Measurements from ENCODE around the gene ACTL8. TPM values are rescaled to one million over a fixed set of nuclear protein-coding genes. Genes with fewer than 3 reads are reported as not detected.

Gene ACTL8
- total RNA-seq, 3 donors from 2014 or later (not counting 1 experiment from before 2014, with no cell fraction given), result not detected

DNA sequence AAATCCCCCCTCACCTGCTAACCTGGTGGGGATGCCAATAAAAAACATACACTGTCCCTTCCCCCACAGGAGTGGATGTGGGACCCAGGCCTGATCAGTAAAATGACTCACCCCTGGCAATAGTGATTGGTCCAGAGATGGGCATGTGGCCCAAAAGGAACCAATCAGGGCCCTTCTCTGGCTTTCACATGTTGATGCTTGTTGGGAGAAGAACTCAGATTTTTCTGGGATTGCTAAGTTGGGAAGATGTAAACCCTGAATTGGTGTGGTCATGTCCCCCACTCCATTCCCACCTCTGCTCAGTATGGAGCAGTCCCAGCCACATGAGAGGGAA, 43.6 kb upstream of the ACTL8 start:
- Mint-ChIP-seq H3K27ac (no peak overlapping the region), H3K9me3 (no peaks in the 10 kb centered on the region), H3K4me3 (no peak overlapping the region), H3K4me1 (no peaks in the 10 kb centered on the region), H3K36me3 (no peaks in the 10 kb centered on the region), H3K27me3 (ENCODE audit: low read depth in 2 of 2) (peaks cover 0 to 6% of the 10 kb centered on the region in 2 donors)
- intact Hi-C loops (cut with micrococcal nuclease), result no loop called here
- Histone ChIP-seq H3K4me3 (ENCODE audit: low read length) (no peak overlapping the region), H3K9me3 (ENCODE audit: control insufficient read depth, insufficient read depth, low read length) (no peaks in the 10 kb centered on the region), H3K27me3 (ENCODE audit: control insufficient read depth, insufficient read depth, low read length) (no peaks in the 10 kb centered on the region), H3K4me1 (ENCODE audit: control insufficient read depth, insufficient read depth, low read length) (no peaks in the 10 kb centered on the region), H3K36me3 (ENCODE audit: control insufficient read depth, insufficient read depth, low read length) (no peaks in the 10 kb centered on the region), H3K27ac (ENCODE audit: low read length) (no peak overlapping the region)
- ATAC-seq (no peak), DNase-seq (no peak)
- TF ChIP-seq, protein P1, sequence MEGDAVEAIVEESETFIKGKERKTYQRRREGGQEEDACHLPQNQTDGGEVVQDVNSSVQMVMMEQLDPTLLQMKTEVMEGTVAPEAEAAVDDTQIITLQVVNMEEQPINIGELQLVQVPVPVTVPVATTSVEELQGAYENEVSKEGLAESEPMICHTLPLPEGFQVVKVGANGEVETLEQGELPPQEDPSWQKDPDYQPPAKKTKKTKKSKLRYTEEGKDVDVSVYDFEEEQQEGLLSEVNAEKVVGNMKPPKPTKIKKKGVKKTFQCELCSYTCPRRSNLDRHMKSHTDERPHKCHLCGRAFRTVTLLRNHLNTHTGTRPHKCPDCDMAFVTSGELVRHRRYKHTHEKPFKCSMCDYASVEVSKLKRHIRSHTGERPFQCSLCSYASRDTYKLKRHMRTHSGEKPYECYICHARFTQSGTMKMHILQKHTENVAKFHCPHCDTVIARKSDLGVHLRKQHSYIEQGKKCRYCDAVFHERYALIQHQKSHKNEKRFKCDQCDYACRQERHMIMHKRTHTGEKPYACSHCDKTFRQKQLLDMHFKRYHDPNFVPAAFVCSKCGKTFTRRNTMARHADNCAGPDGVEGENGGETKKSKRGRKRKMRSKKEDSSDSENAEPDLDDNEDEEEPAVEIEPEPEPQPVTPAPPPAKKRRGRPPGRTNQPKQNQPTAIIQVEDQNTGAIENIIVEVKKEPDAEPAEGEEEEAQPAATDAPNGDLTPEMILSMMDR (IDR thresholded peaks at IDR 0.05), result no peak

DNA sequence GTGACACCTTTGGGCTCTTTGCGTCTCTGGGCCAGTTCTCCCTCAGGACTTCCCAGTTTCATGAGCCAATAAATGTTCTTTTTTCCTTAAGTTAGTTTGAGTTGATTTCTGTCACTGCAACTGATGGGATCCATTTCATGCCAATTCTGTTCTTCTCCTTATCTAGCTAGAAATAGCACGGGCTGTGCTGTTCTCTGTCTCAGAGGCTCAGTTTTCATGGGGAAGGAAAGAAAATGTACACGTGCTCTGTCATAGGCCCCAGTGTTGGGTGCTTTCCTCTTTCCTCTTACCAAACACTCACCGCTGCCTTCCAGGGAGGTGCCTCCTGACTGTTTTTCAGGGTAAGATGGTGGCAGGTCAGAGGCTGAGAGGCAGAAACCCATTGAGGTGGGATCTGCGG, 43.2 kb upstream of the ACTL8 start:
- DNase-seq (no peak), ATAC-seq (no peak)
- no peaks in the 10 kb centered on the region for H3K36me3 Mint-ChIP-seq
- Histone ChIP-seq H3K4me1 (ENCODE audit: control insufficient read depth, insufficient read depth, low read length) (no peaks in the 10 kb centered on the region), H3K4me3 (ENCODE audit: low read length) (no peak overlapping the region), H3K27me3 (ENCODE audit: control insufficient read depth, insufficient read depth, low read length) (no peaks in the 10 kb centered on the region), H3K36me3 (ENCODE audit: control insufficient read depth, insufficient read depth, low read length) (no peaks in the 10 kb centered on the region), H3K27ac (ENCODE audit: low read length) (no peak overlapping the region), H3K9me3 (ENCODE audit: control insufficient read depth, insufficient read depth, low read length) (no peaks in the 10 kb centered on the region)
- intact Hi-C loops (cut with micrococcal nuclease), result no loop called here
- no peak overlapping the region for H3K4me3 Mint-ChIP-seq
- WGBS (ENCODE audit: insufficient coverage), result 88% methylated on average over 3 of the region's 5 CpGs
- H3K9me3 Mint-ChIP-seq, result no peaks in the 10 kb centered on the region
- H3K27me3 Mint-ChIP-seq (ENCODE audit: low read depth in 2 of 2), result peaks cover 0 to 6% of the 10 kb centered on the region in 2 donors
- TF ChIP-seq, protein P1 (IDR thresholded peaks at IDR 0.05), result no peak
- H3K4me1 Mint-ChIP-seq, result no peaks in the 10 kb centered on the region
- H3K27ac Mint-ChIP-seq, result no peak overlapping the region

DNA sequence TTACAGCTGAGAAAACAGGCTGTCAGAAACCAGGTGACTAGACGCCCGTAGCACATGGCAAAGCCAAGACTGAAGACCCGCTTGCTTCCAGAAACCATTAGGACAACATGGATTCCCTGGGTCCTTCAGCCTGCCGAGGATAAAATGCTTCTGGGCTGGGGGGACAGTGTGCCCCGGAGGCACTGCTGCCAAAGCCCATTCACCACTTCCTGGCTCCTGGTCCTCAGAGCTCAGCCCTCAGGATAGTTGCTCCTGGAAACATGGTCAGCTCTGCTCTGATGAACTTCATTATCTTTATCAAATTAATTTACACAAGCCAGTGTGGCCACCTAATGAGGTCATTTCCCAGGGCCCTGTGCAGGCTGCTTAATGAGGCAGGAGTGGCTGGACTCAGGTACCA, 41.1 kb upstream of the ACTL8 start:
- TF ChIP-seq, protein P1 (IDR thresholded peaks at IDR 0.05), result no peak
- H3K4me3 ChIP-seq (ENCODE audit: low read length), result no peak overlapping the region
- H3K4me1 ChIP-seq (ENCODE audit: control insufficient read depth, insufficient read depth, low read length), result no peaks in the 10 kb centered on the region
- Mint-ChIP-seq H3K27me3 (ENCODE audit: low read depth in 2 of 2) (peaks cover 0 to 6% of the 10 kb centered on the region in 2 donors), H3K27ac (no peak overlapping the region), H3K9me3 (no peaks in the 10 kb centered on the region), H3K4me1 (no peaks in the 10 kb centered on the region), H3K4me3 (no peak overlapping the region), H3K36me3 (no peaks in the 10 kb centered on the region)
- DNase-seq (no peak), ATAC-seq (no peak)
- 76% methylated on average over 5 of the region's 5 CpGs for WGBS (ENCODE audit: insufficient coverage)
- no peak overlapping the region for H3K27ac ChIP-seq (ENCODE audit: low read length)
- H3K27me3 ChIP-seq (ENCODE audit: control insufficient read depth, insufficient read depth, low read length), result no peaks in the 10 kb centered on the region
- no peaks in the 10 kb centered on the region for H3K9me3 ChIP-seq (ENCODE audit: control insufficient read depth, insufficient read depth, low read length)
- intact Hi-C loops (cut with micrococcal nuclease), result no loop called here
- H3K36me3 ChIP-seq (ENCODE audit: control insufficient read depth, insufficient read depth, low read length), result no peaks in the 10 kb centered on the region
